HCT116 (cell line): ENCODE data around the gene PIWIL4. TPM values are rescaled to one million over a fixed set of nuclear protein-coding genes. Genes with fewer than 3 reads are reported as not detected.
A peak's percentile ranks its signal among the peaks of the same experiment; 100 is the strongest.

Experiments used
- ATAC-seq: fragments of 200-7000 bp; cut with Tn5 transposase; 2 replicates; pipeline ENCODE4 v1.9.1; 2020; ENCODE audit warnings: mild to moderate bottlenecking, moderate library complexity
- BruUV-seq: library from RNA; stranded (reverse); fragments of 400-500 nt; replicated peaks from 2 replicates; lab custom pipeline; 2021; lab: Mats Ljungman, UMichigan
- CTCF ChIA-PET: fragments of 300-600 bp; sonication (Branson Sonifier 250); formaldehyde crosslinking; loops from one replicate; lab custom pipeline; 2021; ENCODE audit warnings: antibody characterized with exemption; lab: Charles Lee
- POLR2A ChIA-PET: fragments of 300-600, 350-600 bp; sonication (Branson Sonifier 250); formaldehyde crosslinking; loops from one replicate; lab custom pipeline; 2021; ENCODE audit warnings: antibody characterized with exemption; lab: Charles Lee
- RAD21 ChIA-PET, 2 experiments: fragments of 300-600 bp; sonication (Branson Sonifier 250); formaldehyde crosslinking; loops; one replicate each; lab custom pipeline; 2023; ENCODE audit warnings: low total read pairs in 2 of 2; ENCODE audit not compliant: uncharacterized antibody in 2 of 2, unreplicated experiment in 2 of 2, low non-redundant PET in 1 of 2; lab: Charles Lee
- DNase-seq: peaks from one replicate; pipeline ENCODE4 v3.0.0-alpha.2; 2010; ENCODE audit warnings: low read depth, low spot score
- H2AFZ ChIP-seq: fragments of 200-600 bp; shearing (Covaris generic), sonication (generic); 2 replicates; pipeline ENCODE4 v1.6.1; 2017; ENCODE audit warnings: low read depth, mixed run types, mixed read lengths, antibody characterized with exemption, low read length; ENCODE audit not compliant: poor library complexity, severe bottlenecking
- H3K27ac ChIP-seq: 2 replicates; pipeline ENCODE4 v1.5.1; 2012; ENCODE audit warnings: low read depth, low read length
- H3K27me3 ChIP-seq: fragments of 200-600 bp; sonication (generic); 2 replicates; pipeline ENCODE4 v1.6.1; 2016; ENCODE audit warnings: mixed run types, low read length, mixed read lengths; ENCODE audit not compliant: insufficient read depth
- H3K36me3 ChIP-seq, 2 experiments: fragments of 200-500 bp in 1 of 2; fragments of 200-600 bp in 1 of 2; sonication (Bioruptor generic) in 1 of 2; sonication (generic) in 1 of 2; 2 replicates each; pipeline versions ENCODE4 v1.5.1 to v1.6.1; 2014 to 2016; ENCODE audit warnings: low read length in 2 of 2, inconsistent platforms in 1 of 2, mixed read lengths in 1 of 2, mixed run types in 1 of 2; ENCODE audit not compliant: insufficient read depth in 2 of 2, control insufficient read depth in 1 of 2
- H3K4me1 ChIP-seq, 2 experiments: fragments of 200-600 bp in 1 of 2; sonication (generic) in 1 of 2; 2 replicates each; pipeline versions ENCODE4 v1.5.1 to v1.6.1; 2012 to 2017; ENCODE audit warnings: low read length in 2 of 2, inconsistent platforms in 1 of 2, mild to moderate bottlenecking in 1 of 2, mixed read lengths in 1 of 2, mixed run types in 1 of 2, moderate library complexity in 1 of 2; ENCODE audit not compliant: insufficient read depth in 2 of 2, control insufficient read depth in 1 of 2
- H3K4me2 ChIP-seq: fragments of 200-600 bp; sonication (generic); 2 replicates; pipeline ENCODE4 v1.6.1; 2017; ENCODE audit warnings: mixed run types, low read length, mixed read lengths
- H3K4me3 ChIP-seq, 2 experiments: fragments of 200-600 bp in 1 of 2; sonication (generic) in 1 of 2; replicated peaks in 1 of 2; 2 replicates each; pipeline ENCODE4 v1.5.1; 2011 to 2016; ENCODE audit warnings: low read length in 2 of 2, control low read depth in 1 of 2, low read depth in 1 of 2, mild to moderate bottlenecking in 1 of 2, mixed read lengths in 1 of 2, mixed run types in 1 of 2
- H3K79me2 ChIP-seq: fragments of 200-600 bp; sonication (generic); 2 replicates; pipeline ENCODE4 v1.6.1; 2017; ENCODE audit warnings: mild to moderate bottlenecking, mixed run types, low read length, moderate library complexity, mixed read lengths; ENCODE audit not compliant: insufficient read depth
- H3K9ac ChIP-seq: fragments of 200-600 bp; sonication (generic); 2 replicates; pipeline ENCODE4 v1.6.1; 2016; ENCODE audit warnings: low read length, mixed read lengths
- H3K9me2 ChIP-seq: fragments of 200-600 bp; sonication (generic), shearing (Covaris generic); 2 replicates; pipeline ENCODE4 v1.6.1; 2017; ENCODE audit warnings: mixed run types, mild to moderate bottlenecking, moderate library complexity; ENCODE audit not compliant: insufficient read depth
- H3K9me3 ChIP-seq, 2 experiments: fragments of 200-500 bp in 1 of 2; fragments of 200-600 bp in 1 of 2; sonication (Bioruptor generic) in 1 of 2; sonication (generic) in 1 of 2; 2 replicates each; pipeline ENCODE4 v1.6.1; 2014 to 2017; ENCODE audit warnings: low read length in 2 of 2, mixed read lengths in 2 of 2, inconsistent platforms in 1 of 2, low read depth in 1 of 2, mild to moderate bottlenecking in 1 of 2, mixed run types in 1 of 2, moderate library complexity in 1 of 2; ENCODE audit not compliant: control insufficient read depth in 1 of 2, insufficient read depth in 1 of 2
- H4K20me1 ChIP-seq: fragments of 200-600 bp; sonication (generic), shearing (Covaris generic); 2 replicates; pipeline ENCODE4 v1.6.1; 2017; ENCODE audit warnings: mixed run types, mild to moderate bottlenecking, moderate library complexity; ENCODE audit not compliant: insufficient read depth
- CEBPB ChIP-seq: IDR thresholded peaks from 2 replicates; pipeline ENCODE4 v1.6.1; 2012; ENCODE audit warnings: low read depth
- ELF1 ChIP-seq: IDR thresholded peaks from 2 replicates; pipeline ENCODE4 v1.6.1; 2012; ENCODE audit warnings: low read depth, borderline replicate concordance
- EZH2 ChIP-seq: fragments of 200-600 bp; sonication (generic); IDR thresholded peaks from 2 replicates; pipeline ENCODE4 v1.6.1; 2017; ENCODE audit warnings: antibody characterized with exemption, mixed run types
- EZH2phosphoT487 ChIP-seq: fragments of 200-600 bp; IDR thresholded peaks from 2 replicates; pipeline ENCODE4 v1.6.1; 2018; ENCODE audit warnings: antibody characterized with exemption, borderline replicate concordance
- POLR2AphosphoS5 ChIP-seq: IDR thresholded peaks from 2 replicates; pipeline ENCODE4 v1.6.1; 2011; ENCODE audit warnings: mild to moderate bottlenecking, low read depth, low read length, moderate library complexity
- RAD21 ChIP-seq: IDR thresholded peaks from 2 replicates; pipeline ENCODE4 v1.6.1; 2012; ENCODE audit warnings: low read depth, mild to moderate bottlenecking
- SP1 ChIP-seq: IDR thresholded peaks from 2 replicates; pipeline ENCODE4 v1.6.1; 2012; ENCODE audit warnings: low read depth
- SRF ChIP-seq: IDR thresholded peaks from 2 replicates; pipeline ENCODE4 v1.6.1; 2012; ENCODE audit warnings: low read depth
- TCF7L2 ChIP-seq: IDR thresholded peaks from 2 replicates; pipeline ENCODE4 v1.7.0; 2011; ENCODE audit warnings: borderline replicate concordance, inconsistent platforms; ENCODE audit not compliant: insufficient read depth, insufficient read length; ENCODE audit errors: extremely low read depth
- YY1 ChIP-seq: IDR thresholded peaks from 2 replicates; pipeline ENCODE4 v1.6.1; 2011; ENCODE audit warnings: low read length, low read depth, moderate library complexity, mild to moderate bottlenecking; ENCODE audit not compliant: insufficient replicate concordance; ENCODE audit errors: extremely low read depth
- ZFX ChIP-seq: fragments of 450-650 bp; IDR thresholded peaks from 2 replicates; pipeline ENCODE4 v1.6.1; 2017
- ZNF274 ChIP-seq: fragments of 200-500 bp; sonication (Bioruptor generic); IDR thresholded peaks from 2 replicates; pipeline ENCODE4 v1.6.1; 2014; ENCODE audit warnings: mild to moderate bottlenecking, low read depth, low read length, inconsistent platforms
- intact Hi-C: fragments of 100-400 bp; cut with micrococcal nuclease; formaldehyde crosslinking; loops from 2 replicates; pipeline ENCODE4 v1.10.0; 2022
- total RNA-seq: library from RNA; stranded (reverse); gene quantifications from one replicate; pipeline ENCODE4 v1.2.1, GENCODE V29; 2021; ENCODE audit not compliant: unreplicated experiment
- TF ChIP-seq, protein P1 (sequence below): IDR thresholded peaks from 2 replicates; pipeline ENCODE4 v1.6.1; 2012

Gene PIWIL4
- total RNA-seq, 1 experiment from 2014 or later = 0.34 TPM

DNA sequence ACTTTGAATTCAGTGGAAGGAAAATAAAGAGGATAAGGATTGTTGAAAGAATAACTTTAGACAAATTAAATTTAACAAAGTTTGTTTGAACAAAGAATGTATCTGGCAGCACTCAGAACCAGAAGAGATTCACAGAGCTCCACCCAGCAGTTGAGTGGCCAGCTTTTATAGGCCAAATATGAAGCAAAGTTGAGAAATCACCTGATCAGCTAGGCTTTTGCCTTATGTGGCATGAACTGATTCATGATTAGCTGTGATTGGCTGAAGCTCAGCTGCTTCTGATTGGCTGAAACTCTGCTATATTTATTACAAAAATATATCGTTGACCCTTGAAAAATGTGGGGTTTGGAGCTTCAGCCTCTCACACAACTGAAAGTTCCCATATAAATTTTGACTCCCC is 62.6 kb downstream of the PIWIL4 start:
- Histone ChIP-seq H3K79me2 (no peaks in the 10 kb centered on the region), H3K4me1 (no peaks in the 10 kb centered on the region), H3K36me3 (no peaks in the 10 kb centered on the region), H3K9ac (no peak overlapping the region), H3K9me3 (peaks cover 0 to 7% of the 10 kb centered on the region in 2 experiments; a peak in 1 of 4 replicates), H3K27ac (no peak overlapping the region), H3K4me2 (no peak overlapping the region), H3K4me3 (no peak overlapping the region), H4K20me1 (no peaks in the 10 kb centered on the region), H2AFZ (no peak overlapping the region), H3K27me3 (no peaks in the 10 kb centered on the region), H3K9me2 (no peaks in the 10 kb centered on the region)
- CTCF ChIA-PET = no interaction called here
- ATAC-seq (no peak), DNase-seq (no peak)
- intact Hi-C loops = no loop called here
- POLR2A ChIA-PET = no interaction called here
- RAD21 ChIA-PET = no interaction called here
- no TSS peak for BruUV-seq
- TF ChIP-seq YY1 (no peak), SRF (peak; percentile 76), POLR2AphosphoS5 (no peak)

DNA sequence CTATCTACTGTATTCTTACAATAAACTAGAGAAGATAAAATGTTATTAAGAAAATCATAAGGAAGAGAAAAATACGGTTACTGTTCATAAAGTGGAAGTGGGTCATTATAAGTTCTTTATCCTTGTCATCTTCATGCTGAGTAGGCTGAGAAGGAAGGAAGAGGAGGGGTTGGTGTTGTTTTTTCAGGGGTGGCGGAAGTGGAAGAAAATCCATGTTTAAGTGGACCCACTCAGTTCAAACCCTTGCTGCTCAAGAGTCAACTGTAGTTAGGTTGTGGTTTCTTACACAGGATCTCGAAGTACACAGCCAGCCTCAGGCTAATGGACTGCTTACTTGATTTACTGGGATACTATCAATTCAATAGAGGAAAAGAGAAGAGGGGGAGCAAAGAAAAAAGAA is 63.1 kb downstream of the PIWIL4 start:
- no TSS peak for BruUV-seq

More for the DNA sequence above, 63.1 kb downstream of the PIWIL4 start:
- Histone ChIP-seq H3K27ac (no peak overlapping the region), H3K4me3 (no peak overlapping the region), H3K36me3 (no peaks in the 10 kb centered on the region), H4K20me1 (no peaks in the 10 kb centered on the region), H2AFZ (no peak overlapping the region), H3K4me1 (no peaks in the 10 kb centered on the region), H3K9me2 (no peaks in the 10 kb centered on the region), H3K79me2 (no peaks in the 10 kb centered on the region), H3K4me2 (no peak overlapping the region), H3K9me3 (peaks cover 0 to 7% of the 10 kb centered on the region in 2 experiments; a peak in 1 of 4 replicates), H3K9ac (no peak overlapping the region), H3K27me3 (no peaks in the 10 kb centered on the region)
- no peak for TF ChIP-seq YY1
- TF ChIP-seq RAD21 = no peak
- no peak for TF ChIP-seq ELF1
- TF ChIP-seq SP1 = no peak
- no peak for TF ChIP-seq EZH2phosphoT487
- TF ChIP-seq POLR2AphosphoS5 = no peak
- no peak for TF ChIP-seq TCF7L2
- no peak for TF ChIP-seq ZFX
- no peak for TF ChIP-seq ZNF274
- TF ChIP-seq, protein P1, sequence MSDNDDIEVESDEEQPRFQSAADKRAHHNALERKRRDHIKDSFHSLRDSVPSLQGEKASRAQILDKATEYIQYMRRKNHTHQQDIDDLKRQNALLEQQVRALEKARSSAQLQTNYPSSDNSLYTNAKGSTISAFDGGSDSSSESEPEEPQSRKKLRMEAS = no peak
- no peak for TF ChIP-seq CEBPB
- no peak for TF ChIP-seq EZH2
- ChIA-PET RAD21 (no interaction called here), POLR2A (no interaction called here), CTCF (no interaction called here)
- DNase-seq = no peak
- intact Hi-C loops = no loop called here
- no peak for ATAC-seq
